Fibroblast of lung (primary cell): ENCODE results near the gene FBXO7. TPM values are rescaled to one million over a fixed set of nuclear protein-coding genes. Genes with fewer than 3 reads are reported as not detected.

Experiments used
- DNase-seq, 2 donors: peaks; one replicate each; pipeline versions ENCODE4 v3.0.0 to v3.0.0-alpha.2; 2010; ENCODE audit warnings: low read depth in 2 of 2
- H2AFZ ChIP-seq: 2 replicates; pipeline ENCODE4 v1.5.1; 2012; ENCODE audit warnings: low read length, control low read depth, inconsistent platforms
- H3K27ac ChIP-seq: 2 replicates; pipeline ENCODE4 v1.5.1; 2011; ENCODE audit warnings: low read length, control low read depth; ENCODE audit not compliant: insufficient read depth
- H3K27me3 ChIP-seq: 2 replicates; pipeline ENCODE4 v1.5.1; 2011; ENCODE audit warnings: mild to moderate bottlenecking, low read length; ENCODE audit not compliant: control insufficient read depth, insufficient read depth
- H3K36me3 ChIP-seq: 2 replicates; pipeline ENCODE4 v1.5.1; 2011; ENCODE audit warnings: low read length; ENCODE audit not compliant: control insufficient read depth, insufficient read depth
- H3K4me1 ChIP-seq: 2 replicates; pipeline ENCODE4 v1.5.1; 2011; ENCODE audit warnings: low read length; ENCODE audit not compliant: control insufficient read depth, insufficient read depth; ENCODE audit errors: extremely low read depth
- H3K4me2 ChIP-seq: 2 replicates; pipeline ENCODE4 v1.5.1; 2011; ENCODE audit warnings: low read length, control low read depth; ENCODE audit not compliant: insufficient read depth; ENCODE audit errors: extremely low read depth
- H3K4me3 ChIP-seq, 4 experiments: fragments of 200-600 bp in 1 of 4; sonication (generic) in 1 of 4; replicated peaks in 1 of 4; 2 replicates each; pipeline ENCODE4 v1.5.1; 2011 to 2016; ENCODE audit warnings: low read length in 4 of 4, low read depth in 3 of 4, mild to moderate bottlenecking in 3 of 4, control low read depth in 2 of 4, inconsistent platforms in 1 of 4, mixed read lengths in 1 of 4; ENCODE audit not compliant: insufficient read depth in 1 of 4; ENCODE audit errors: control extremely low read depth in 1 of 4
- H3K79me2 ChIP-seq: 2 replicates; pipeline ENCODE4 v1.5.1; 2012; ENCODE audit warnings: mild to moderate bottlenecking, low read length, inconsistent platforms; ENCODE audit not compliant: control insufficient read depth, insufficient read depth
- H3K9ac ChIP-seq: 2 replicates; pipeline ENCODE4 v1.5.1; 2011; ENCODE audit warnings: mild to moderate bottlenecking, low read length, control low read depth; ENCODE audit not compliant: insufficient read depth
- H3K9me3 ChIP-seq: 2 replicates; pipeline ENCODE4 v1.5.1; 2012; ENCODE audit warnings: low read depth, low read length; ENCODE audit not compliant: control insufficient read depth, insufficient read depth
- H4K20me1 ChIP-seq: 2 replicates; pipeline ENCODE4 v1.5.1; 2011; ENCODE audit warnings: low read length; ENCODE audit not compliant: control insufficient read depth, insufficient read depth; ENCODE audit errors: extremely low read depth
- EZH2 ChIP-seq: IDR thresholded peaks from 2 replicates; pipeline ENCODE4 v1.5.1; 2012; ENCODE audit warnings: low read length, control low read depth, mild to moderate bottlenecking; ENCODE audit errors: missing control alignments
- polyA plus RNA-seq, 2 donors: library from polyadenylated mRNA; depleted of rRNA in 1 of 2; stranded (reverse) in 1 of 2; unstranded in 1 of 2; fragments of >200 nt; gene quantifications; 2 replicates each; pipeline ENCODE4 v1.2.1, GENCODE V29; 2011 to 2012; ENCODE audit warnings: missing spikeins in 1 of 2
- total RNA-seq: library from RNA; depleted of rRNA; stranded (reverse); fragments of >200 nt; gene quantifications from 2 replicates; pipeline ENCODE4 v1.2.1, GENCODE V29; 2014
- TF ChIP-seq, protein P1 (sequence below), 2 donors: IDR thresholded peaks in 1 of 2; conservative IDR thresholded peaks in 1 of 2; 1 replicate in 1 of 2; 2 replicates in 1 of 2; pipeline ENCODE4 v1.5.1; 2011 to 2012; ENCODE audit warnings: low read length in 2 of 2, control low read depth in 1 of 2, inconsistent platforms in 1 of 2, low read depth in 1 of 2, mild to moderate bottlenecking in 1 of 2

FBXO7 gene
- total and polyA plus RNA-seq, 2 donors (not counting 1 experiment from before 2014, with no cell fraction given), result 51.2 to 130 TPM

DNA sequence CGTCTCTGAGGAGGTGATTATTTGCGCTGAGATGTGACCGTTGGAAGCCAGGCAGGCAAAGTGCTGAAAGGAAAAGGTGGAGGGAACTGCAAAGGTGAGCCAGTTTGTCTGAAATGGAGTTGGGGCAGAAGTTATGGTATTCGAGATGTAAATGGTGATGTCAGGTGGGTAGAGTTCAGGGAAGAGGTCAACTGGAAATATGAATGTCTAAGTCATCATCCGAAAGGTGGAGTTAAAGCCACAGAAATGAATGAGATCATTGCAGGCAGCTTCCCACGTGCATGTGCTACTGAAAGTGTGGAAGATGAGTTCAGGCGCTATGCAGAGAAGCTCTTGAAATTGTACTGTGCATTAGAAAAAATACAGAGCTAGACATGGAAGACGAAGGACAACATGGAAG lies 8.1 kb upstream of the FBXO7 start:
- peak in 1 of 2 donors; percentile 16 for DNase-seq
- Histone ChIP-seq H3K27me3 (peaks cover 2% of the 10 kb centered on the region), H3K36me3 (no peaks in the 10 kb centered on the region), H3K4me3 (no peak overlapping the region), H3K4me1 (peaks cover 2% of the 10 kb centered on the region), H3K79me2 (no peaks in the 10 kb centered on the region), H3K27ac (no peak overlapping the region), H3K9me3 (no peaks in the 10 kb centered on the region), H3K4me2 (no peak overlapping the region), H4K20me1 (no peaks in the 10 kb centered on the region), H2AFZ (no peak overlapping the region), H3K9ac (no peak overlapping the region)
- TF ChIP-seq EZH2, result no peak
- TF ChIP-seq, protein P1, sequence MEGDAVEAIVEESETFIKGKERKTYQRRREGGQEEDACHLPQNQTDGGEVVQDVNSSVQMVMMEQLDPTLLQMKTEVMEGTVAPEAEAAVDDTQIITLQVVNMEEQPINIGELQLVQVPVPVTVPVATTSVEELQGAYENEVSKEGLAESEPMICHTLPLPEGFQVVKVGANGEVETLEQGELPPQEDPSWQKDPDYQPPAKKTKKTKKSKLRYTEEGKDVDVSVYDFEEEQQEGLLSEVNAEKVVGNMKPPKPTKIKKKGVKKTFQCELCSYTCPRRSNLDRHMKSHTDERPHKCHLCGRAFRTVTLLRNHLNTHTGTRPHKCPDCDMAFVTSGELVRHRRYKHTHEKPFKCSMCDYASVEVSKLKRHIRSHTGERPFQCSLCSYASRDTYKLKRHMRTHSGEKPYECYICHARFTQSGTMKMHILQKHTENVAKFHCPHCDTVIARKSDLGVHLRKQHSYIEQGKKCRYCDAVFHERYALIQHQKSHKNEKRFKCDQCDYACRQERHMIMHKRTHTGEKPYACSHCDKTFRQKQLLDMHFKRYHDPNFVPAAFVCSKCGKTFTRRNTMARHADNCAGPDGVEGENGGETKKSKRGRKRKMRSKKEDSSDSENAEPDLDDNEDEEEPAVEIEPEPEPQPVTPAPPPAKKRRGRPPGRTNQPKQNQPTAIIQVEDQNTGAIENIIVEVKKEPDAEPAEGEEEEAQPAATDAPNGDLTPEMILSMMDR (conservative IDR thresholded peaks at IDR 0.05 in 1 of 2, IDR thresholded peaks at IDR 0.05 in 1 of 2; ENCODE audit: low read depth in 1 of 2, low read length in 2 of 2), result no peak

DNA sequence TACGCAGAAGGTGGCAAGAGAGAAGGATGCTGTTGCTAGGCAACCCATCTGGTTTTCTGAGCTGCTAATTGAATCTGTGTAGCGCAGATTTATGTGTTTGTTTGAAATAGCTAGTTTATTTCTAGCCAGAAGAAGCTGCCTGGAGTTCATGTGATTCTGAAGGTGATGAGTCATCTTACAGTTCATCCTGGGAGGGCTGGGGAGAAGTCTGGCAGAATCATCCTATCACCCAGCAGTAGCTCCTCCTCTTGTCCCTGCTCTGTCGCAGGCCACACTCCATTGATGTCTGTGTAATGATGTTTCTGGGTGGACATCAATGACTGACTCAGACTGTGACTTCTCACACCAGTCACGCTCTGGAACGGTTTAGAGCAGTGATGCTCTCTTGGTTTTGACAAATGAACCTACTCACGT lies 4.8 kb upstream of the FBXO7 start:
- TF ChIP-seq EZH2, result no peak
- TF ChIP-seq, protein P1 (conservative IDR thresholded peaks at IDR 0.05 in 1 of 2, IDR thresholded peaks at IDR 0.05 in 1 of 2; ENCODE audit: low read depth in 1 of 2, low read length in 2 of 2), result no peak
- DNase-seq, result peak; percentile 63 to 67
- Histone ChIP-seq H3K9ac (no peak overlapping the region), H3K4me1 (peaks cover 9% of the 10 kb centered on the region), H3K27ac (no peak overlapping the region), H3K9me3 (no peaks in the 10 kb centered on the region), H3K27me3 (no peaks in the 10 kb centered on the region), H3K36me3 (no peaks in the 10 kb centered on the region), H3K4me3 (no peak overlapping the region), H3K4me2 (no peak overlapping the region), H3K79me2 (no peaks in the 10 kb centered on the region), H4K20me1 (no peaks in the 10 kb centered on the region), H2AFZ (no peak overlapping the region)

DNA sequence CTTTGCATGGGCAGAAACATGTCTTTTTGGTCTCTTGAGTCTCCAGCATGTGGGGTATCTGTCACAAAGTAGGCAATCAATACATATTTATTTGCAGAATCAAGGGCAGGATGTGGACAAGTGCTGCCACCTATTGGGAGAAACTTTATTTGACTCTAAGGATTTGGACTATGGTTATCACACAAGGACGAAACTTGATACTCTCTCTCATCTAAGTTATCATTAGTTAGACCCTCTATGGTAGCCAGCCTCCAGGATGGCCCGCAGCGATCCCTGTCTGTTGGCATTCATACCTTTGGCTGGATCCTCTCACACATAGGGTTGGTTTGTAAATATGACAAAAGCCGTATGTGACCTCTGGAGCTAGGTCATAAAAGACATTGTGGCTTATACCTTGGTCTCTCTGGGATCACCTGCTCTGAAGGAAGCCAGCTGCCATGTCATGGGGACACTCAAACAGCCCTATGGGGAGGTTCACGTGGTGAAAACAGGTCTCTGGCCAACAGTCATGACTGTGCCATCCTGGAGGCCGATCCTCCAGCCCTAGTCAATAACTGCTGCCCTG lies 1.1 kb upstream of the FBXO7 start:
- Histone ChIP-seq H3K4me2 (peak overlapping the region; percentile 53), H3K4me1 (peaks cover 9% of the 10 kb centered on the region), H2AFZ (peak overlapping the region; percentile 1), H3K36me3 (no peaks in the 10 kb centered on the region), H3K27ac (no peak overlapping the region), H3K27me3 (no peaks in the 10 kb centered on the region), H3K4me3 (peak overlapping the region in 2 of 4 experiments; percentile 73 to 89), H3K79me2 (peaks cover 34% of the 10 kb centered on the region), H4K20me1 (peaks cover 6% of the 10 kb centered on the region), H3K9ac (no peak overlapping the region), H3K9me3 (no peaks in the 10 kb centered on the region)
- TF ChIP-seq, protein P1 (conservative IDR thresholded peaks at IDR 0.05 in 1 of 2, IDR thresholded peaks at IDR 0.05 in 1 of 2; ENCODE audit: low read depth in 1 of 2, low read length in 2 of 2), result peak; percentile 57 to 62
- no peak for TF ChIP-seq EZH2
- DNase-seq, result peak; percentile 47 to 74
